B cell (primary cell): ENCODE data around the gene BAIAP2L1.

Experiments
- CTCF ChIP-seq: fragments of 200-600 bp; IDR thresholded peaks from one replicate; pipeline ENCODE4 v1.8.0; 2022; ENCODE audit warnings: antibody characterized with exemption, mild to moderate bottlenecking
- EZH2 ChIP-seq: IDR thresholded peaks from 2 replicates; pipeline ENCODE4 v1.6.1; 2012; ENCODE audit warnings: borderline replicate concordance, low read depth, mild to moderate bottlenecking, moderate library complexity, low read length; ENCODE audit not compliant: insufficient read depth, poor library complexity, severe bottlenecking

- no peak for TF ChIP-seq EZH2
- no peak for TF ChIP-seq CTCF
Observed at GRCh38 chr7:98429799-98430198, 28.9 kb upstream of the BAIAP2L1 start.
